KG1 (cell line): ENCODE data around the gene VWA3B.
"Not testable (repeated sequence)": the region's sequence is repeated elsewhere in the genome, so short reads cannot be mapped to it uniquely, and the experiment has no call there.

Source experiments
- DNase-seq: peaks from one replicate; lab custom pipeline; 2025; lab: John Stamatoyannopoulos, UW

Gene VWA3B

GRCh38 chr2:98130073-98130472 lies 43.1 kb downstream of the VWA3B start:
- DNase-seq: not testable (repeated sequence)

- DNase-seq: no peak
Measured at GRCh38 chr2:98134172-98135005, 47.4 kb downstream of the VWA3B start.

GRCh38 chr2:98137196-98137595 lies 50.2 kb downstream of the VWA3B start:
- DNase-seq: no peak

- not testable (repeated sequence) for DNase-seq
Measured at GRCh38 chr2:98138978-98139377, 52.0 kb downstream of the VWA3B start.

- no peak for DNase-seq
Measured at GRCh38 chr2:98140210-98140609, 53.2 kb downstream of the VWA3B start.

GRCh38 chr2:98142106-98142791 lies 55.3 kb downstream of the VWA3B start:
- DNase-seq: no peak

GRCh38 chr2:98145070-98145469 lies 58.1 kb downstream of the VWA3B start:
- no peak for DNase-seq

- not testable (repeated sequence) for DNase-seq
Measured at GRCh38 chr2:98147900-98148299, 60.9 kb downstream of the VWA3B start.

GRCh38 chr2:98148595-98149332 lies 61.8 kb downstream of the VWA3B start:
- no peak for DNase-seq

GRCh38 chr2:98149333-98149697 lies 62.3 kb downstream of the VWA3B start:
- DNase-seq: no peak

GRCh38 chr2:98153481-98153880 lies 66.5 kb downstream of the VWA3B start:
- no peak for DNase-seq

- DNase-seq: no peak
Measured at GRCh38 chr2:98155291-98155690, 68.3 kb downstream of the VWA3B start.

GRCh38 chr2:98155716-98156115 lies 68.7 kb downstream of the VWA3B start:
- DNase-seq: no peak

GRCh38 chr2:98156304-98156703 lies 69.3 kb downstream of the VWA3B start:
- no peak for DNase-seq

- no peak for DNase-seq
Measured at GRCh38 chr2:98157557-98157956, 70.6 kb downstream of the VWA3B start.

GRCh38 chr2:98158305-98158704 lies 71.3 kb downstream of the VWA3B start:
- DNase-seq: no peak

GRCh38 chr2:98160554-98160953 lies 73.6 kb downstream of the VWA3B start:
- no peak for DNase-seq

GRCh38 chr2:98161186-98161585 lies 74.2 kb downstream of the VWA3B start:
- DNase-seq: no peak

GRCh38 chr2:98164256-98164655 lies 77.3 kb downstream of the VWA3B start:
- no peak for DNase-seq

GRCh38 chr2:98165516-98166071 lies 78.6 kb downstream of the VWA3B start:
- no peak for DNase-seq

- no peak for DNase-seq
Measured at GRCh38 chr2:98167916-98168315, 80.9 kb downstream of the VWA3B start.

GRCh38 chr2:98170076-98170475 lies 83.1 kb downstream of the VWA3B start:
- no peak for DNase-seq
